Measurements from ENCODE around the gene CDK12. TPM values are rescaled to one million over a fixed set of nuclear protein-coding genes. Genes with fewer than 3 reads are reported as not detected.

The CDK12 gene
- polyA plus RNA-seq, 1 of the 3 experiments (the other 2 are of a cell fraction) = 11.6 TPM

- no peak for DNase-seq
- H4K20me1 ChIP-seq (ENCODE audit: insufficient read depth) = no peaks in the 10 kb centered on the region
- no peak overlapping the region for H3K27ac ChIP-seq (ENCODE audit: low read depth in 2 of 2, low read length in 1 of 2)
- no peaks in the 10 kb centered on the region for H3K79me2 ChIP-seq (ENCODE audit: insufficient read depth)
- no peak for TF ChIP-seq GATA2 (CRISPR knock-in tag; IDR thresholded peaks at IDR 0.05)
- no peak for TF ChIP-seq USF1 (IDR thresholded peaks at IDR 0.05; ENCODE audit: borderline replicate concordance, low read depth)
- TF ChIP-seq SMC3 (IDR thresholded peaks at IDR 0.05; ENCODE audit: low read depth, low read length) = no peak
- TF ChIP-seq ZBTB33 (IDR thresholded peaks at IDR 0.05; ENCODE audit: borderline replicate concordance, low read depth) = no peak
- TF ChIP-seq PBX3 (IDR thresholded peaks at IDR 0.05) = no peak
- no peak for TF ChIP-seq IRF3 (IDR thresholded peaks at IDR 0.05; ENCODE audit: low read depth, low read length)
- no peak for TF ChIP-seq EZH2phosphoT487 (IDR thresholded peaks at IDR 0.05; ENCODE audit: borderline replicate concordance, low read depth)
- H3K9me3 ChIP-seq = no peaks in the 10 kb centered on the region
- H3K27me3 ChIP-seq (ENCODE audit: insufficient read depth) = no peaks in the 10 kb centered on the region
- no peaks in the 10 kb centered on the region for H3K9me2 ChIP-seq
- H2AFZ ChIP-seq (ENCODE audit: low read depth) = no peak overlapping the region
- peaks cover 0 to 3% of the 10 kb centered on the region in 2 experiments; a peak in 1 of 4 replicates for H3K4me1 ChIP-seq (ENCODE audit: control insufficient read depth in 1 of 2, insufficient read depth in 2 of 2, low read depth in 1 of 2, low read length in 1 of 2)
- ChIA-PET POLR2A (interaction anchor here (1.1 kb wide), 1 partner anchor 9 kb away, joined by 6 read pairs; no protein-coding TSS in a partner anchor), CTCF (interaction anchor here (2.9 to 10.3 kb wide), 3 partner anchors 18 to 42 kb away, joined by 13 to 93 read pairs (median 64); no protein-coding TSS in a partner anchor)
- H3F3A ChIP-seq (replicated peaks; ENCODE audit: insufficient read depth) = no peaks in the 10 kb centered on the region
- H3K4me2 ChIP-seq = no peak overlapping the region
- H3K4me3 ChIP-seq (ENCODE audit: low read depth in 2 of 2, low read length in 1 of 2) = no peak overlapping the region
- H3K36me3 ChIP-seq (replicated peaks in 1 of 2; ENCODE audit: control insufficient read depth in 1 of 2, insufficient read depth in 2 of 2, low read length in 1 of 2) = no peaks in the 10 kb centered on the region
- 89% methylated on average over 6 of the region's 7 CpGs for WGBS (ENCODE audit: low lambda C conversion rate)
- no peak overlapping the region for H3K9ac ChIP-seq
Observed at GRCh38 chr17:39580082-39580468, 118.8 kb downstream of the CDK12 start.

- Histone ChIP-seq H3K36me3 (replicated peaks in 1 of 2; ENCODE audit: control insufficient read depth in 1 of 2, insufficient read depth in 2 of 2, low read length in 1 of 2) (no peaks in the 10 kb centered on the region), H3K27ac (ENCODE audit: low read depth in 2 of 2, low read length in 1 of 2) (no peak overlapping the region), H3K79me2 (ENCODE audit: insufficient read depth) (no peaks in the 10 kb centered on the region), H3K4me3 (ENCODE audit: low read depth in 2 of 2, low read length in 1 of 2) (no peak overlapping the region), H3K27me3 (ENCODE audit: insufficient read depth) (no peaks in the 10 kb centered on the region), H3K4me2 (no peak overlapping the region), H3K9ac (no peak overlapping the region), H3K9me3 (no peaks in the 10 kb centered on the region), H3K9me2 (no peaks in the 10 kb centered on the region), H3F3A (replicated peaks; ENCODE audit: insufficient read depth) (no peaks in the 10 kb centered on the region), H2AFZ (ENCODE audit: low read depth) (no peak overlapping the region), H4K20me1 (ENCODE audit: insufficient read depth) (no peaks in the 10 kb centered on the region), H3K4me1 (ENCODE audit: control insufficient read depth in 1 of 2, insufficient read depth in 2 of 2, low read depth in 1 of 2, low read length in 1 of 2) (no peaks in the 10 kb centered on the region; a peak in 1 of 4 replicates)
- no peak for DNase-seq
- ChIA-PET CTCF (interaction anchor here (6.6 to 10.3 kb wide), 2 partner anchors 33 to 41 kb away, joined by 64 to 93 read pairs; no protein-coding TSS in a partner anchor), POLR2A (interaction anchor here (1.1 kb wide), 1 partner anchor 7 kb away, joined by 6 read pairs; no protein-coding TSS in a partner anchor)
- 75% methylated on average over 20 of the region's 20 CpGs for WGBS (ENCODE audit: low lambda C conversion rate)
- TF ChIP-seq USF2 (IDR thresholded peaks at IDR 0.05; ENCODE audit: borderline replicate concordance, low read depth, low read length) (no peak), CHD2 (IDR thresholded peaks at IDR 0.05; ENCODE audit: low read length, partially characterized antibody) (no peak), SIN3A (IDR thresholded peaks at IDR 0.05; ENCODE audit: borderline replicate concordance, low read depth, low read length) (no peak), RCOR1 (IDR thresholded peaks at IDR 0.05; ENCODE audit: low read length) (no peak), EP300 (IDR thresholded peaks at IDR 0.05; ENCODE audit: borderline replicate concordance in 1 of 2, low read depth in 1 of 2, low read length in 1 of 2) (no peak), YY1 (IDR thresholded peaks at IDR 0.05; ENCODE audit: low read depth) (no peak), CTCF (IDR thresholded peaks at IDR 0.05) (no peak), GATA2 (CRISPR knock-in tag; IDR thresholded peaks at IDR 0.05) (no peak), ELF1 (IDR thresholded peaks at IDR 0.05) (no peak), SMC3 (IDR thresholded peaks at IDR 0.05; ENCODE audit: low read depth, low read length) (no peak), JUND (IDR thresholded peaks at IDR 0.05) (no peak), GABPA (IDR thresholded peaks at IDR 0.05; ENCODE audit: low read depth) (no peak), FOXM1 (IDR thresholded peaks at IDR 0.05; ENCODE audit: low read depth) (no peak), NFIC (IDR thresholded peaks at IDR 0.05; ENCODE audit: borderline replicate concordance) (no peak)
Observed at GRCh38 chr17:39581071-39581758, 119.9 kb downstream of the CDK12 start.

All from SK-N-SH (cell line).